Caki2 (cell line): ENCODE results near the gene FILIP1. TPM values are rescaled to one million over a fixed set of nuclear protein-coding genes. Genes with fewer than 3 reads are reported as not detected.

ENCODE experiments used
- DNase-seq: peaks from one replicate; pipeline ENCODE4 v3.0.0-alpha.2; 2015; ENCODE audit warnings: low read depth
- in situ Hi-C: cut with HindIII; loops from 2 replicates; pipeline ENCODE4 v1.10.0; 2016; ENCODE audit warnings: low sequenced_read_pairs, low pct_unique_long_range_greater_than_20kb, mixed read lengths
- total RNA-seq: library from RNA; depleted of rRNA; stranded (reverse); fragments of >200 nt; shearing (Covaris generic); gene quantifications from 2 replicates; pipeline ENCODE4 v1.2.3, GENCODE V29; 2014; ENCODE audit warnings: low replicate concordance

FILIP1 gene
- total RNA-seq, 1 experiment from 2014 or later = 0.10 TPM

DNA sequence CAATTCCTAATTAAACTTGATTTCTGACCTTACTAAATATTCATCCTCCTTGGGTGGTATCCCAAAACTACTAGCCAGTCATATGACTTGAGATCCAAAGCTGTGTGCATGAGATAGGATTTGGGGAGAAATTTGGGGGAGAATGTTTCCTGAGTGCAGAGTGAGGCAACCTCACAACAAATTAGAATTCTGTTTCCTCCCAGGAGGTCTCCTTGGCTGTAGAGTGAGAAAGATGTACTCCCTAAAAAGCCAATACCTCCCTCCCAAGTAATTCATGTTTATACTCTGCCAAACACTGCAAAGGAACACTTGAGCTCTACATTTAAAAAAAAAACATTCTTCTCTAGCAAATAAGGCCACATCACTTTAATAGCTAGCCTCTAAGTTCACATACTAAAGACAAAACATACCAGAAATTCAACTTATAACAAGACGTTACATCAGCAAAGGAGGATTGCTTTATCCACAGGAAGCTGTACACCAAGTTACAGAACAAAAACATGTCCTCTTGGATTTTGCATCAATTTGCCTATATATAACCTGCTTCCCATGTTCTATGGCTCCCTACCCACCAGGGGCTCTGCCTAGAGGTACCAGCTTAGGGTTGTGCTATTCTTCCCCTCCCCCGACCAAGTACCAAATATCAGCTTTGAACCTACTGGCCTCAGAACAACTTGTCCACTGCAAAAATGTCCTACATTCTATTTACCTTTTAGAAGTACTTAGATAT is 193.6 kb downstream of the FILIP1 start:
- DNase-seq = no peak
- in situ Hi-C loops = no loop called here

DNA sequence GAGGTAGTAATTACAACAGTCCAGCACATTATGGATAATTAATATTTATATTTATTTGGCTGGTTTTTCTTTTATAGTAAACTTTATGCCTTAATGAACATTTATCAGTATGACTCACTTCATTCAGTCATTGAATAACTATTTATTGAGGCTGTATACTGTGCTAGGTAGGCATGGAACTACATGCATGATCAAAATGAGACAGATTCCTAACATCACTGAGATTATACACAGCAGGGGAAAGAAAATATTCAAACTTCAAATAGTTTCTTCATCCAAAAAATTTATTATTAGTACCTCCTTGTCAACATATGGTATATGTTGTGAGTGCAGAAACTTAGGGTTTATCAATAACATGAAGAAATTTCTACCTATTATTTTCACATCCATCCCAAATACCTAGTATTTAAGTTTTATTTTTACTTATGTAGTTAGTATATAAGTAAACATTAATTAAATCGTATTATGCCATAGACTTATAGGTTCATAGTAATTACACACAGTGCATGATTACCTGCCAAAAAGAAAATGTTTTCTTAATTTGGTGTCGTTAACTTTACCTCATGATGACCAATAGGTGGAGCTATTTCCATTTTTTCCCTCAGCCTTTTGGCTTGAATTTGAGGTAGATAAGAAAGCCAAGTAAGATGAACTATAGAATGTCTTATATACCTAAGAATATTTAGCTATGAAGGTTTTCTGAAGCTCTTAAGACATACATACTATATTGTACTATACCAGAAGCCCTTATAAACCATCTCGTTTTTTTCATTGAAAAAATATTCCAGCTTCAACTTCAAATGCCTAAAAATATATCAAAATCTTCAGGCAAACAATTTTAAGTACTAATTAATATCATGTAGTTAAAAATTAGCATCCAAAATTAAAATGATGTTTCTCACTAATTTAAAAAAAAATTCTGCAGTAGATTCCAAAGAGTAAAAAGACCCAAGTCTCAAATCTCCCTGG is 196.5 kb downstream of the FILIP1 start:
- no peak for DNase-seq
- in situ Hi-C loops = no loop called here

DNA sequence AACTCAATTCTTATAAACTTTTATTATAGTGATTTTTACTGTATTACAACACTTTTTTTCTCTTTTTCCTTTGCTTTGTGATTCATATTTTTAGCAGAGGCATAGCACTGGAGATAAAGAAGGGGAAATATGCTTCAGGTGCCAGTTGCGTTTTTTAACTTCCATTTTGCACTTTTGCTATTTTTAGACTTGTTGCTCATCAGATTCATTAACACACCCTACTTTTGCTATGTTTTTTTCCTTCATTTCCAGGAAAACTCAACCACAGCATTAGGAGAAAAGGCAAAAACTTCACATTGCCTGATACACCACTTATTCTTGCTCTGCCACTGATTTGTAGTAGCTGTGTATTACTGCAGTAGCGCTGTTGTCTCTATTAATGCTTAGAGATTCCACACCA is 201.0 kb downstream of the FILIP1 start:
- in situ Hi-C loops = no loop called here
- no peak for DNase-seq

DNA sequence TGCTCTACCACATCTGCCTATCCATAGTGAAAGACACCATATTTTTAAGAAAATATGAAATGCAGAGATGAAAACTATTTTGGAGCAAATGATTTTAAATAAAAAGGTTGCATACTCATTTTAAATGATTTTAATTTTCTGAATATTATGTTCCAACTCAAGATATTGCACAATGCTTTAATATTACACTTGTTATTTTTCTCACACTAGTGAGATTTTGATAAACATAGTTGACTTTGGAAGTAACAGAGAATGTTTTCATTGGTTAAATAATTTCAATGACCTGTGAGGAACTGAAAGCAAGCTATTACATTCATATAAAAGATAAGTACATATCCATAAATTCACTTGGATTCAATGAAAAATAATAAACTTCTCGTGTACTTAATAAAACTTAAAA is 201.9 kb downstream of the FILIP1 start:
- in situ Hi-C loops = no loop called here
- DNase-seq = no peak

DNA sequence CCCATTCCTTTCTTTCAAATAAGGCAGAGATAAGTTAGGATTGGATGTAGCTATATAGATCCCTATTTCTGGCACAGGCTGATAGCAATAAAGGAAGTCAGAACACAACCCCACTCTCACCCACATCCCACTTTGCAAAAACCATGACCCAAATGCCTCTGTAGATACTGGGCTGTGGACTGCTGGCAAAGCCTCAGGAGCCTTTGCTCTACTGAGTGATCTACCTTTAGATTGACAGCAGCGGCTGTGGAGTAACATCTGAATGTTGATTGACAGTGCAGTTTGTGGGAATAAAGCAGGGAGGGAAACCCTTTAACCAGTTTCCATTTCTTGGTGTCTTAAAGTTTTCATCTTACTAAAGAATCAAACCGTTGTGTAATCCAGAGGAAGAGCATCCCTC is 202.3 kb downstream of the FILIP1 start:
- DNase-seq = no peak
- in situ Hi-C loops = no loop called here

DNA sequence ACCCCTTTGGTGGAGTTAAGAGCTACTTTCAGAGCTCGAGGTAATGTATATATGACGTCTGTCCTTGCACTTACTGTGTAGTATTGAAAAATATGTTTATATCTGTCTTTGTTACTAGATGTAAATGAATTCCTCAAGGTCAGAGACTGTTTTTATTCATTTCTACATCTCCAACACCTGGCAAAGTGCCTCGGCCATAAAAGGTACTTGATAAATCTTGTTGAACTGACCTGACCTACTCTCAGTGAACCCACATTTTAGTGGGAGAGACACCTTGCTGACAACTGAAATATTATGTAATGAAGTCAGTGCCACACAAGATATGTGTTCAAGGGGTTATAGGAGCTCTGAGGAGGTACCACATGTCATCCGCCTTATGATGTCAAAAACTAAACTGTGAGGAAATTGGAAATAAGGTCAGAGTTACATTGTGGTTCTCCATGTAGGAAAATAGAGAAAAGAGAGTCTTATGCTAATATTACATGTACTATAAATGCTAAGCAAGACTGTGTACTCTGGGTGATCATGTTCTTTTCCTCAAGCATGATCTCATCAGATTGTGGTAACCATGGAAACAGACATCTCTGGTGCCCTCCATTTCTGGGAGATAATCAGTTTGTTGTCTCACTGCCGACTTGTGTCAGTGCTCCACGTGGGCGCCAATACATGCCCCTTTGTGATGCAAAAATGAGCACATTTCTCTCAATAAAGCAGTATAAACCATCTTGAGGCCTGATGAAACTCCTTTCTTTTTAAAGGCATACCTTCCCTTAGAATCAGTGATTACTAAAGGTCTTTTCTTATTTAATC is 203.3 kb downstream of the FILIP1 start:
- in situ Hi-C loops = no loop called here
- no peak for DNase-seq

DNA sequence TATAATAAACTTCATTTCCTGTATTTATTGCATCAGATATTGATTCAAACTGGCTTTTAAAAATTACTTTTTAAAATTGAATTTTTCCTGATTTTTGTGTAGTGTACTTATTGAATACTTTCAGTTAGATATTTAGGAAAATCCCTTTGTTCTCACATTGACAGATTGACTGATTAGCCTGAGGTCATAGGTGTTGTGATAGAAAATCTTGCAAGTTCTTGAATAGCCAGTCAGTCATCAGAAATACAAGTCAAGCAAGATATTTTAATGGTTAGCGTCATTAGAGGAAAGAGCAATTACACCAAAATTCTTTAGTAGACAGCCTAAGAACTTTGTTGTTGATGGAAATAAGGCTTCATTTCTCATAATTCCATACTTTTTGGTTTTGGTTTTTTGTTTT is 205.6 kb downstream of the FILIP1 start:
- in situ Hi-C loops = no loop called here
- DNase-seq = no peak

DNA sequence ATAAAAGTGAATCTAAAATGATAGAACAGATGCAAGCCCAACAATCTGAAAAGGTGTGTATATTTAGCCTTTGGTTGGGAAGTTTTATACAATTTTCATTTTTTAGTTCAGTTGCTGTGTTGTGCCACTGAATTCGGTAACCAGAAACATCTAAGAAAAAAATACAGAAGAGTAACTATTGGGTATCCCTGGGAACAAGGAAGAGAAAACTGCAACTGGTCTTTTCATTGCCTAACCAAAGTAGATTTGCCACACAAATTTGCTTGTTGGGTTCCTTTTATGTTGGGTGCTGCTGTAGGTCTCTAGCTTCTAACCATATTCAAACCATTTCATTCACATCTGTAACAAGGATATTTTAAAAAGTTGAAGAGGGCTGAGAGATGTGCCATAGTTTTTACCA is 206.2 kb downstream of the FILIP1 start:
- in situ Hi-C loops = no loop called here
- no peak for DNase-seq

DNA sequence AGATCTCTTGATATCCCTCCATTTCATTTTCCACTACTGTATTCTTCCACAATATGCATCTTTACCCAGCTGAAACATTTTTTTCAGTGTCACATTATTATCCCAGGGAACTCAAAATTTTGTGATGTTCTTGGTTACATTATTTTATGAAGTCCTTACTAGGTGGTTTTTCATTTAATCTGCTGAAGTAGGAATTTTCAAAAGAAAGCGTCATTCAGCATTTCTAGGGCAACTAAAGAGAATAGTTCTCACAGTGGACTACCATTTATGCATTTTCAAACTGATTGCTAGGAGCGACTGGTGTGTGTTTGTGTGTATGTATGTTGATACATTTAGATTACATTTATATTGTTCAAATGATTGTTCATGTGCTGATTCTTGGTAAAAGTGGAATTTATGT is 206.6 kb downstream of the FILIP1 start:
- in situ Hi-C loops = no loop called here
- DNase-seq = no peak

DNA sequence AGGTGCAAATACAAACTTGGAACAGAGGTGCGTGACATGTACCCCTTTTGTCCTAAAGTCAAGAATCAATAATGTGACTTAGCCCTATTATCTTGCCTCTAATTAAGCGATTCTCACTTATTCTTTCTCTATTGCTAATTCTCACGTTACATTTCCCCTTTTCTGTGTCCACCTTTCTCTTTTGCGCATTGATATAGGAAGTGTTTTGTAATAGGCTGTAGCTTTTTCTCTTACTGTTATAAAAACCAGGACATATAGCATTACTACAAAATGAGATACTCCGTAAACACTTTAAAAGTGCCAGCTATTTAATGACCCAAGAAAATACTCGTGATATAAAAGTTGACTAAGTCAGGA is 208.3 kb downstream of the FILIP1 start:
- no peak for DNase-seq
- in situ Hi-C loops = no loop called here

DNA sequence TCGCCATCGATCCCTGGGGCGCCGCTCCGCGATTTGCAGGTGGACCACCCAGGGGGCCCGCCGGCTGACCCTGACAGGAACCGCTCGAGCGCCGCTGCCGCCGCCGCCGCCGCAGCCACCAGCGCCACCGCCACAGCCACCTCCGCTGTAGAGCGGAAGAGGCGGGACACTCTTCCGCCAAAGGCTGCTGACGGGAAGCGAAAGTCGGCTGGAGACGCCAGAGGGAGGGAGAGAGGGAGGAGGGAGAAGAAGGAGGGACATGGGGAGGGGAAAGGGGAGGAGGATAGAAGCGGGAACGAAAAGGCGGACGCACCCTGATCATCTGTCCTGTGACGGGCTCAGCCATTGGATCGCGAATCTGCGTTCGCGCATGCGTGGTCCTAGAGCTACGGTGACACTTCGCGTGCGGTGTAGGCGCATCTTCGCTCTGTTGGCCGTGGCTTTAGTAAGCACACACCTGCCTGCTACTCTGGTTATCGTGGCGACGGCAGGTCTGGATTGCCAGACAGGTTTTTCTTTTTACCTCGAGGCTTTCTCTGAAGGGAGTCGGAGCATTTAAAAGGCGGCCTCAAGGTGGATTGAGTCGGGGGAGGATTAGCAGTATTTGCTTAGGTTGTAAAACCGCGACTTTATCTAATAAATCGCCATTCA is 208.8 kb downstream of the FILIP1 start, which contains the start of gene TMEM30A:
TSS of gene TMEM30A (minus strand) at position 161 of the 651 bp plus-strand sequence. CDS start at position 7, 154 bp downstream.
- in situ Hi-C loops = no loop called here
- peak; percentile 99 for DNase-seq

DNA sequence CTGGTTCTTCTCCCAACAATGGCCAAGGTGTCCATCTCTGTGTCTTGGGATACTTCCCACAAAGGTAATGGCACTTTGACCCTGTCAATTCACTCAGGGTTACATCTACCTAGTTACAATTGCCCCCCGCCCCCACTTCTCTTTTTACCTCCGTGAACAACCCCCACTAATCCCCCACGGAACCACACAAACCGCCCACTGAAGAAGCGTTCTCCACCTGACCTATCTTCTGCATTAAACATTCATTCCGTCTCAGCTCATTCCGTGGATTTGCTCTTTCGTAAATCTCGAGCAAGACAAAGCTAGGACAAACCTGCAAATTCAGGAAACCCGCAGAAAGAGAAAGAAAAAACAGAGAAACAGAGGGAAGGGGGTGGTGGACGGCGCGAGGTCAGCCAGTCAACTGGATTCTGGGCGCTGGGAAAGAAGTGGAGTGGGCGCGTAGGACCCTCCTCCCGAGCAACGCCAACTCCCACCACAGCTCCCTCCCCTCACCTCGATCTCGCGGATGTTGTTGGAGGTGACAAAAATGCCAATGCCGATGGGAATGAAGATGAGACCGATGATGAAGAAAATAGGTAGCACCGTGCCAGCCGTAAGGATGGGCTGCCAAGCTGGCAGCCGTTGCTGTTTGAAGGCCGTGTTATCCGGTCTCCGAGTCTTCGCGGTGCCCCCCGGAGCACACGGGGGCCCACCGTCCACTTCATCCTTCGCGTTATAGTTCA is 209.5 kb downstream of the FILIP1 start:
- in situ Hi-C loops = no loop called here
- no peak for DNase-seq

DNA sequence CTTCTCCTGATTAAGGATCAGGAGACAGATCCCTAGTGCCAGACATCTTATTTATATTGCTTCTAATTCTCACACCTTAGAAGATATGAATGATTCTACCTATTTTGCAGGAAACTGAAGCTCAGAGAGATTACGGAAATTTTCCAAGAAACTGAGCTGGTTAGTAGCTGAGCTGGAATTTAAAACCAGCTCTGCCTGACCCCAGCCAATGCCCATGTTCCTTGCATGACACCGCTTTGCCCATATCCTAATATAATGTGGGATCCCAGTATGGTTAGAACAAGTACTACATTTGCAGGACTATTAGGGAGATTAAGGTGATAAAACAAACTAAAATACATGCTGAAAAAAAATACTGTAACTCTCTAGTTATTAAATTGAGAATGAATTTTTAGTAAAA is 210.9 kb downstream of the FILIP1 start:
- no peak for DNase-seq

DNA sequence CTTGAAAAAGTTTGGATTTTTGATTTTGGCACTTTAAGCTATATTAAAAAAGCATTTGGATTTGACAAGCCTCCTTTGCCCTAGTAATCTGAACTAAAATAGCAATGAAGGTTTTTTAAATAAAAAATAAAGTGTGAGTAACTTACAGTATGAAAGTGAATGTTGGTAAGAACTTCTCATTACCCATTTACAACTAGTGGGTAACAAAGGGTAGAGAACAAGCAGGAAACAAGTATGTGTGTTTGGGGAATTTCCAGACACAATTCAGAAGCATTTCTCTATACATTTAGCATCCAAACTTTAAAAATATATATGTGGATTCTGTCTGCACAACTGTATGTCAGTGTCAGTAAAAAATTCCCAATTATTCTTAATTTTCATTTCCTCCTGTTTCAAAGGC is 211.9 kb downstream of the FILIP1 start:
- no peak for DNase-seq
- in situ Hi-C loops = no loop called here

More for the DNA sequence above, 210.9 kb downstream of the FILIP1 start:
- in situ Hi-C loops = no loop called here

DNA sequence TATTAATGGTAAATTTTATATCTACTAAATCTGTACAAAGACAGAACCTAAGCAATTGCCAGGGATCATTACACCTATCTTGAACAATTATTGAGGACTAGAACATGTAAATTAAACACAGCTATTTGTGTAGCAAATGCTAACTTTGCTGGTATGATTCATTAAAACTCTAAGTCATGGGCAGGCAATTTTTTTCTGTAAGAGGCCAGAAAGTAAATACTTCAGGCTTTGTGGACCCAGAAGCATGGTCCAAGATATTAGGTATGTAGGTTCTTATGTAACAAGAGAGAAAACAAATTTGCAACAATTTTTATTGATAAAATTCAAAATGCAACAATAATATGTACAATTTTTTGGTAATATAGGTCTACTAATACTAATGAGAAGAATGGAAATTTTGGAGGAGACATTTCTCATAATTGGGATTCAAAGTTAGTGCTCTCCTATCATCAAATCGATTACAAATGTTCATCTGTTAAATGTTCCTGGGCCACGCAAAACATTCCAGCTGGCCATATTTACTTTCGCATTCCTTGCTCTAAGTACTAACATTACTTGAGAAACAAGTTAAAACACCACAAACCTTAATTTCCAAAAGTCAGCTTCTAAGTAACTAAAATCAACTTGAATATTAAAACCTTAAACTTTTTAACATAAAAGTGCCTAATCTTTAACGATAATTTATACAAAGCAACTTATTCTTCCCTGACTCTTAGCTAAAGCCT is 213.3 kb downstream of the FILIP1 start:
- DNase-seq = no peak
- in situ Hi-C loops = no loop called here

DNA sequence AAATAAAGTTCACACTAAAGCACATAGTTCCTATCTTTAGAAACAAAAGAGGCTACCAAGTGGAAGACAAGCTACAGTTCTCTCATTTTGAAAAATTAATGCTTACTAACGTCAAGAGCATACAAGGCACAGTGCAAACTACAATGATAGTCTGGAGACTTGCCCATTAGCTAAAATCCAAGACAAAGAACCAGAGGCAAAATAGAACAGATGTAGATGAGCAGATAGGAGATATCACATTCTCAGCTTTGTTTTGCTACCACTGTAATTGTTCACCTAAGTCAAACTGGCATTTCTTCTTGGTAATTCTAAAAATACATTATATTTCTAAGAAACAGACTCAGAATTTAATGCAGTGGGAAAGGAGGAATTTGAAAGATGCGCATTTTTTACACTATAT is 214.2 kb downstream of the FILIP1 start:
- in situ Hi-C loops = no loop called here
- DNase-seq = no peak

DNA sequence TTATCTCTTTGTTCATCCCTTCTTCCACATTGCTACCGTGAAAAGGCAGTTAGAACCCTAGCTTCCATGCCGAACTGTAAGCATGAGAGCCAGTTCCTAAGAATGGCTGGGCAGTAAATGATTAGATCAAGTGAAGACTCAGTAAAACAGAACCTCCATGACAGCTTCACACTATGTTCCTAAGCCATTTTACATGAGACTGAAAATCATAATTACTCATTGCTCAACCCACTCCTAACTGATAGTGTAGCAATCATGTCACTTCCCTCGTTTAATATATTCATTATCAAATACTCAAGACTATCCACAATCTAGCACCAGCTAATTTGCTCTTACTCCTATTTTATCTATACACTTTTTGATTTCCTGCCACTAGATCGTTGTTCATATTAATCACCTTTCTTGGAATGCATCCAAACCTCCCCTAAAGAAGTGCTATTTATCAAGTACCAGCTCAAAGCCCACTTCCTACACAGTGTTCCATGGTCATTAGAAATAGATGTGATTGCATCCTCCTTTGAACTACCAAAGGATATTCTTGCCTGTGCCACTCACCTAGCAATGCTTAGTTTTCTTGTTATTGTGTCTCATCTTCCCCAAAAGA is 215.0 kb downstream of the FILIP1 start:
- in situ Hi-C loops = no loop called here

More for the DNA sequence above, 215.0 kb downstream of the FILIP1 start:
- no peak for DNase-seq
